IMR-90 (cell line): ENCODE results near the gene MDFIC2. TPM values are rescaled to one million over a fixed set of nuclear protein-coding genes. Genes with fewer than 3 reads are reported as not detected.
"Not testable (repeated sequence)": the region's sequence is repeated elsewhere in the genome, so short reads cannot be mapped to it uniquely, and the experiment has no call there.

ENCODE experiments used
- ATAC-seq: fragments of 200-7000 bp; cut with Tn5 transposase; 2 replicates; pipeline ENCODE4 v1.9.1; 2020; ENCODE audit warnings: low read depth, mild to moderate bottlenecking, moderate library complexity
- BruUV-seq: library from RNA; stranded (reverse); fragments of 400-500 nt; replicated peaks from 2 replicates; lab custom pipeline; 2021; lab: Mats Ljungman, UMichigan
- CTCF ChIA-PET: fragments of 300-600 bp; formaldehyde crosslinking; extraction: SDS; loops from one replicate; lab custom pipeline; 2021; ENCODE audit warnings: antibody characterized with exemption; lab: Yijun Ruan, JAX
- POLR2A ChIA-PET: fragments of 300-600 bp; sonication (Branson Sonifier 250); formaldehyde crosslinking; loops from one replicate; lab custom pipeline; 2022; ENCODE audit warnings: antibody characterized with exemption; ENCODE audit not compliant: unreplicated experiment; lab: Charles Lee
- DNase-seq: peaks from one replicate; pipeline ENCODE4 v3.0.0; 2013
- H2AFZ ChIP-seq: replicated peaks from 2 replicates; pipeline ENCODE3; 2013; ENCODE audit warnings: low read length, mild to moderate bottlenecking; ENCODE audit not compliant: poor library complexity
- H2AK5ac ChIP-seq: 2 replicates; pipeline ENCODE4 v1.6.1; 2013; ENCODE audit warnings: low read depth, low read length, inconsistent platforms
- H2AK9ac ChIP-seq: replicated peaks from 2 replicates; pipeline ENCODE3; 2013; ENCODE audit warnings: mild to moderate bottlenecking, low read depth, low read length, moderate library complexity; ENCODE audit not compliant: poor library complexity
- H2BK120ac ChIP-seq: 2 replicates; pipeline ENCODE4 v1.6.1; 2013; ENCODE audit warnings: low read depth, low read length, inconsistent platforms
- H2BK15ac ChIP-seq: 3 replicates; pipeline ENCODE4 v1.6.1; 2013; ENCODE audit warnings: low read depth, low read length, inconsistent platforms
- H2BK20ac ChIP-seq: 2 replicates; pipeline ENCODE4 v1.6.1; 2013; ENCODE audit warnings: low read depth, mild to moderate bottlenecking, inconsistent platforms, low read length, moderate library complexity
- H2BK5ac ChIP-seq: 2 replicates; pipeline ENCODE4 v1.6.1; 2013; ENCODE audit warnings: mild to moderate bottlenecking, low read depth, low read length, inconsistent platforms; ENCODE audit not compliant: poor library complexity, severe bottlenecking
- H3K14ac ChIP-seq: replicated peaks from 2 replicates; pipeline ENCODE4 v1.6.1; 2013; ENCODE audit warnings: low read depth, low read length, inconsistent platforms
- H3K18ac ChIP-seq: 2 replicates; pipeline ENCODE4 v1.6.1; 2013; ENCODE audit warnings: low read depth, low read length, control low read depth
- H3K23ac ChIP-seq: 2 replicates; pipeline ENCODE4 v1.6.1; 2013; ENCODE audit warnings: low read depth, low read length, inconsistent platforms
- H3K27ac ChIP-seq: 2 replicates; pipeline ENCODE4 v1.5.1; 2013; ENCODE audit warnings: mild to moderate bottlenecking, control low read depth, low read length; ENCODE audit not compliant: insufficient read depth
- H3K27me3 ChIP-seq: 2 replicates; pipeline ENCODE4 v1.6.1; 2013; ENCODE audit warnings: low read length; ENCODE audit not compliant: control insufficient read depth, insufficient read depth
- H3K36me3 ChIP-seq: 2 replicates; pipeline ENCODE4 v1.6.1; 2013; ENCODE audit warnings: low read length, mixed read lengths; ENCODE audit not compliant: control insufficient read depth, insufficient read depth
- H3K4ac ChIP-seq: 2 replicates; pipeline ENCODE4 v1.6.1; 2013; ENCODE audit warnings: low read depth, low read length, inconsistent platforms
- H3K4me1 ChIP-seq: 2 replicates; pipeline ENCODE4 v1.6.1; 2013; ENCODE audit warnings: low read length, mixed read lengths; ENCODE audit not compliant: control insufficient read depth, insufficient read depth
- H3K4me2 ChIP-seq: 2 replicates; pipeline ENCODE4 v1.6.1; 2013; ENCODE audit warnings: low read depth, mild to moderate bottlenecking, control low read depth, low read length, moderate library complexity
- H3K4me3 ChIP-seq: 2 replicates; pipeline ENCODE4 v1.5.1; 2013; ENCODE audit warnings: low read depth, mild to moderate bottlenecking, control low read depth, low read length, moderate library complexity; ENCODE audit not compliant: insufficient read depth
- H3K56ac ChIP-seq: 2 replicates; pipeline ENCODE4 v1.6.1; 2013; ENCODE audit warnings: low read length, inconsistent platforms; ENCODE audit not compliant: insufficient read depth; ENCODE audit errors: extremely low read depth
- H3K79me1 ChIP-seq, 2 experiments: 2 replicates each; pipeline ENCODE4 v1.6.1; 2013; ENCODE audit warnings: low read length in 2 of 2, inconsistent platforms in 1 of 2, low read depth in 1 of 2
- H3K9ac ChIP-seq: 2 replicates; pipeline ENCODE4 v1.6.1; 2013; ENCODE audit warnings: low read depth, low read length, control low read depth
- H3K9me1 ChIP-seq: 2 replicates; pipeline ENCODE4 v1.6.1; 2013; ENCODE audit warnings: low read length, inconsistent platforms; ENCODE audit not compliant: insufficient read depth
- H3K9me3 ChIP-seq: 2 replicates; pipeline ENCODE4 v1.6.1; 2013; ENCODE audit warnings: low read length; ENCODE audit not compliant: control insufficient read depth, insufficient read depth
- H4K20me1 ChIP-seq: 2 replicates; pipeline ENCODE4 v1.6.1; 2013; ENCODE audit warnings: low read length, inconsistent platforms; ENCODE audit not compliant: insufficient read depth
- H4K5ac ChIP-seq: 2 replicates; pipeline ENCODE4 v1.6.1; 2013; ENCODE audit warnings: mild to moderate bottlenecking, low read depth, low read length, control low read depth
- H4K8ac ChIP-seq, 2 experiments: 2 replicates each; pipeline ENCODE4 v1.6.1; 2013; ENCODE audit warnings: low read depth in 2 of 2, low read length in 2 of 2, control low read depth in 1 of 2, inconsistent platforms in 1 of 2
- H4K91ac ChIP-seq: 2 replicates; pipeline ENCODE4 v1.6.1; 2013; ENCODE audit warnings: low read depth, low read length, inconsistent platforms; ENCODE audit not compliant: insufficient read depth
- MAZ ChIP-seq: IDR thresholded peaks from 2 replicates; pipeline ENCODE4 v1.6.1; 2012; ENCODE audit warnings: low read depth, mild to moderate bottlenecking, low read length, improper control_type of control experiment, moderate library complexity, borderline replicate concordance
- WGBS, 2 experiments: methylation state at CpG; one replicate each; pipeline versions ENCODE4 v1.1.5 to v1.1.7; 2013; ENCODE audit warnings: missing lambda C conversion rate in 2 of 2; ENCODE audit not compliant: insufficient read length in 1 of 2; ENCODE audit errors: extremely low coverage in 2 of 2; 5-methylcytosine and 5-hydroxymethylcytosine counted together
- dilution Hi-C: fragments of 300-500 bp; cut with HindIII; formaldehyde crosslinking; loops from one replicate; pipeline ENCODE4 v1.14.3; 2018; ENCODE audit warnings: low sequenced_read_pairs; ENCODE audit not compliant: unreplicated experiment
- in situ Hi-C: fragments of 300-500 bp; cut with MboI; formaldehyde crosslinking; loops from 3 replicates; pipeline ENCODE4 v1.14.3; 2019; ENCODE audit warnings: low sequenced_read_pairs, inconsistent platforms, mixed read lengths
- intact Hi-C: fragments of 100-400 bp; cut with micrococcal nuclease; formaldehyde crosslinking; loops from 2 replicates; pipeline ENCODE4 v1.10.0; 2022
- polyA plus RNA-seq, 3 experiments: library from polyadenylated mRNA; depleted of rRNA; stranded (reverse); fragments of >200 nt; gene quantifications; 2 replicates each; pipeline ENCODE4 v1.2.3, GENCODE V29; 2012; ENCODE audit warnings: low replicate concordance in 1 of 3
- total RNA-seq: library from RNA; depleted of rRNA; stranded (reverse); fragments of >200 nt; gene quantifications from 2 replicates; pipeline ENCODE4 v1.2.3, GENCODE V29; 2012
- TF ChIP-seq, protein P1 (sequence below): fragments of 150-350 bp; IDR thresholded peaks from 2 replicates; pipeline ENCODE4 v1.6.1; 2017; ENCODE audit warnings: mild to moderate bottlenecking, antibody characterized with exemption, low read length, low read depth

The MDFIC2 gene
- total and polyA plus RNA-seq, 2 of the 4 experiments (the other 2 are of a cell fraction), result not detected

- no peak overlapping the region for H3K23ac ChIP-seq
- DNase-seq, result no peak
- H3K14ac ChIP-seq, result no peak overlapping the region
- no peak overlapping the region for H2BK120ac ChIP-seq
- no peak overlapping the region for H3K4me3 ChIP-seq
- H3K9ac ChIP-seq, result no peak overlapping the region
- no peak overlapping the region for H2AFZ ChIP-seq
- H3K4ac ChIP-seq, result no peak overlapping the region
- H3K9me3 ChIP-seq, result no peaks in the 10 kb centered on the region
- BruUV-seq, result no TSS peak
- WGBS, 2 experiments, result no CpG with 5 or more reads among the region's 3 CpGs
- H4K8ac ChIP-seq, result no peak overlapping the region
- no peak overlapping the region for H4K5ac ChIP-seq
- H2AK5ac ChIP-seq, result no peak overlapping the region
- intact Hi-C loops, result no loop called here
- H3K79me1 ChIP-seq, result no peaks in the 10 kb centered on the region
- dilution Hi-C loops, result no loop called here
- no peaks in the 10 kb centered on the region for H3K9me1 ChIP-seq
- H3K18ac ChIP-seq, result no peak overlapping the region
- H3K4me1 ChIP-seq, result no peaks in the 10 kb centered on the region
- POLR2A ChIA-PET, result interaction anchor here (0.7 kb wide), 1 partner anchor 11 kb away, joined by 4 read pairs; no protein-coding TSS in a partner anchor
- no peak for ATAC-seq
- H3K27ac ChIP-seq, result no peak overlapping the region
- H3K36me3 ChIP-seq, result no peaks in the 10 kb centered on the region
- no peak overlapping the region for H3K4me2 ChIP-seq
- H3K27me3 ChIP-seq, result no peaks in the 10 kb centered on the region; the same call in 1 of the 2 replicates
- in situ Hi-C loops, result no loop called here
- no peaks in the 10 kb centered on the region for H4K20me1 ChIP-seq
- TF ChIP-seq, protein P1, sequence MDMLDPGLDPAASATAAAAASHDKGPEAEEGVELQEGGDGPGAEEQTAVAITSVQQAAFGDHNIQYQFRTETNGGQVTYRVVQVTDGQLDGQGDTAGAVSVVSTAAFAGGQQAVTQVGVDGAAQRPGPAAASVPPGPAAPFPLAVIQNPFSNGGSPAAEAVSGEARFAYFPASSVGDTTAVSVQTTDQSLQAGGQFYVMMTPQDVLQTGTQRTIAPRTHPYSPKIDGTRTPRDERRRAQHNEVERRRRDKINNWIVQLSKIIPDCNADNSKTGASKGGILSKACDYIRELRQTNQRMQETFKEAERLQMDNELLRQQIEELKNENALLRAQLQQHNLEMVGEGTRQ, result no peak
- no peak for TF ChIP-seq MAZ
- H2BK15ac ChIP-seq, result no peak overlapping the region
- H2AK9ac ChIP-seq, result no peak overlapping the region
- no peak overlapping the region for H2BK5ac ChIP-seq
- H4K91ac ChIP-seq, result no peak overlapping the region
- no peak overlapping the region for H2BK20ac ChIP-seq
- no peak overlapping the region for H3K56ac ChIP-seq
- CTCF ChIA-PET, result no interaction called here
These were observed 94.0 kb downstream of the MDFIC2 start for GRCh38 chr3:70218471-70218870.

GRCh38 chr3:70211274-70211673 lies 101.2 kb downstream of the MDFIC2 start:
- H3K9me1 ChIP-seq, CTCF ChIA-PET, H2AK9ac ChIP-seq, H3K9ac ChIP-seq, BruUV-seq, H3K14ac ChIP-seq, H4K91ac ChIP-seq, H4K20me1 ChIP-seq, H2BK5ac ChIP-seq, H2BK120ac ChIP-seq, H3K36me3 ChIP-seq, H3K79me1 ChIP-seq, H2BK15ac ChIP-seq, in situ Hi-C loops, ATAC-seq, H2BK20ac ChIP-seq, dilution Hi-C loops, POLR2A ChIA-PET, H4K5ac ChIP-seq, H3K56ac ChIP-seq, H3K4ac ChIP-seq, H3K23ac ChIP-seq, H3K9me3 ChIP-seq, H3K4me2 ChIP-seq, H3K27ac ChIP-seq, H2AFZ ChIP-seq, DNase-seq, H3K18ac ChIP-seq, H3K4me1 ChIP-seq, intact Hi-C loops, H3K27me3 ChIP-seq, H3K4me3 ChIP-seq, H2AK5ac ChIP-seq, H4K8ac ChIP-seq: not testable (repeated sequence)
